GM21381 (cell line): ENCODE data around the gene ESRRB.

ENCODE experiments used
- ATAC-seq: cut with Tn5 transposase; IDR thresholded peaks from one replicate; pipeline ENCODE4 v1.9.1; 2021; ENCODE audit warnings: mild to moderate bottlenecking, moderate library complexity; ENCODE audit not compliant: unreplicated experiment

The ESRRB gene

GRCh38 chr14:76405627-76406026 is 29.7 kb downstream of the ESRRB start:
- ATAC-seq, result no peak

DNA sequence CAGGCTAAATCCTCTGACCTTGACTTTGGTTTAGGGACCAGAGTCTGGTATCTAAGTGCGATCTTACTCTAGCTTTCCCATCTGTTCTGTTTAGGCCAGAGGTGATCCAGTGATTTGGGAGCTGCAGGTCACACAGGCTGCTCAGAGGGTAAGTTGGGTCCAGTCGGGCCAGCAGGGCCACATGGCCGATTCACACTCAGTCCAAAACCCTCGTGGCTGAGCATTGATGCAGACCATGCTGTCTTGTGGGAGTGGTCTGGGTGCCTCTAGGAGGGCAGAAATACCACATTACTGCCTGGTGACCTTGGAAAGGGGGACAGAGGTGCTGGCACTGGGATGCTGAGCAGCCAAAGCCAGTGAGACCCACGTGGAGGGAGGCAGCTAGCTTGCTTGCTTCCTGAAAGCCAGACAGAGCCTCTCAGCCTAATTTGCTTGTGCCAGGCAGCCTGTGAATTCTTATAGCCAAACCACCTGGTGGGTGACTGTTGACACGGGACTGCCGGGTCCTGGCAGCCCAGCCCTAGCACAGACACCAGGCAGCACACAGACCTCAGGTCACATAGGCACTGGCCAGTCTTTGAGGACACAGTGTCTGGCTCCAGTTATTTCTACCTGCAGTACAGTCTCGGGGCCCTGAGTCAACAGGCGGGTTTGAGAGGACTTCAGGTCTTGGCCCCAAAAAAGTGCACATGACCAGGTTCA is 31.7 kb downstream of the ESRRB start:
- ATAC-seq, result no peak

GRCh38 chr14:76408877-76409276 is 32.9 kb downstream of the ESRRB start:
- no peak for ATAC-seq

DNA sequence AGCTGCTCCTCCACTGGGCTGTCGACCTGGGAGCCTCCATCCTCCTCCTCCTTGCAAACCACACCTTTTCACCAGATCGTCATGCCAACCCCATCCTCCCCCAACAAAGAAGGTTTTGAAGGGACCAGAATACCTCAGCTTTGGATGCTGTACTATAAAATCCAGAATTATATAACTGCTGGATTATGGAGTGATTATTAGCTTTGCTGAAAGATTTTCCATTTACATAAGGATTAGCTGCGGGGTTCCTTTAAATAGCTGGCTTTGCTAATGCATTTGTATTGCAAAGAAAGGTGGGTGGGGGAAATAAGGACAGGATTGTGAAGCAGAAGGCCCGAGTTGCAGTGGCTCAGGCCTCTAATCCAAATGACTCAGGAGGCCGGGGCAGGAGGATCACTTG is 36.6 kb downstream of the ESRRB start:
- no peak for ATAC-seq

DNA sequence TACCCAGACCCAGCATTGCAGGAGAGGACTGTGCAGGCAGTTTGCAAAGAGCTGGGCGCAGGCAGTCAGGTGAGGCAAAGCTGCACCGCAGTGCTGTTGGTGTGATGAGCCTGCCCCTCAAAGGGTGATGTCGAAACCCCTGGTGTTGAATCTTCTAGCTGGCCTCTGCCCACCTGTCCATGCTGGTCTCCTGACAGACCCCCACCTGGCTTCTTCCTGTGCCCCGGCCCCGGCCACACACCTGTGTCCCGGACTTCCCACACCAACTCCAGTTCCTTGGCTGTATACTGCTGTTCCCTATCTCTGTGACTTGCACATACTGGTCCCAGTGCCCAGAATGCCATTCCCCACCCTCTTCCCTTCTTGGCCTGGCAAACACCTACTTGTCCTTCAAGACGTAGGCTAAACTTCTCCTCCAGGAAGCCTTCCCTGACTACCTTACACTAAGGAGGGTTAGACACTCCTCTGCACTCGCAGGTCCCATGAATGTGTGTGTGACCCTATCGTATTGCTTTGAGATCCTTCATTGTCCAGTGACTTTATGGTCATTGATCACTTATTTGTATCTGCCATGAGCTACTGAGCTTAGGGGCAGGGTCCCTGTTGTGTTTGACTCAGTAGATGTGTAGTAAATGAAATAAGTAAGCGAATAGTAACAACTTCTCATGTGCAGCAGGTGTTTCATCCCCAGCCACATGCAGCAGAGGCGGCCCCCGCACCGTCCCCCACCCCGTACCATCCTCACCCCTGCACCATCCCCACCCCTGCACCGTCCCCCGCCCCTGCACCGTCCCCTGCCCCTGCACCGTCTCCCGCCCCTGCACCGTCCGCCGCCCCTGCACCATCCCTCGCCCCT is 37.4 kb downstream of the ESRRB start:
- no peak for ATAC-seq

DNA sequence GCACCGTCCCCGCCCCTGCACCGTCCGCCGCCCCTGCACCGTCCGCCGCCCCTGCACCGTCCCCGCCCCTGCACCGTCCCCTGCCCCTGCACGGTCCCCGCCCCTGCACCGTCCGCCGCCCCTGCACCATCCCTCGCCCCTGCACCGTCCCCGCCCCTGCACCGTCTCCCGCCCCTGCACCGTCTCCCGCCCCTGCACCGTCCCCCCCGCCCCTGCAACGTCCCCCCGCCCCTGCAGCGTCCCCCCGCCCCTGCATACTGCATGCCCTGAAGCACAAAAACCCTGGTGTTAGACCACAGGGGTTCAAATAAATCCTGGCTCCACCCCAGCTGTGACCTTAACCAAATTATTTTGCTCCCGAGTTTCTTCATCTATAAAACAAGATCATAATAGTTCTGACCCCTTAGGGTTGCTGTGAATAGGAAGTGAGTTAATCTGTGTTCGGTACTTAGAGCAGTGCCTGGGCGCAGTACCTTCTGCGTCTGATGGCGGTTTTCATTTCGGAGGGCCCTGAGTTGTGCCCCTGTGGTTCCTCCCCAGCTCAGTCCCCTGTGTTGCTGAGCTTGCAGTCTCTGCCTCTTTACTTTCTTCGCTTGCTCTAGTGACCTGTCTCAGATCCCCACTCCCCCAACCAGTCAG is 38.1 kb downstream of the ESRRB start:
- ATAC-seq, result no peak

GRCh38 chr14:76419399-76419798 is 43.5 kb downstream of the ESRRB start:
- ATAC-seq, result no peak

DNA sequence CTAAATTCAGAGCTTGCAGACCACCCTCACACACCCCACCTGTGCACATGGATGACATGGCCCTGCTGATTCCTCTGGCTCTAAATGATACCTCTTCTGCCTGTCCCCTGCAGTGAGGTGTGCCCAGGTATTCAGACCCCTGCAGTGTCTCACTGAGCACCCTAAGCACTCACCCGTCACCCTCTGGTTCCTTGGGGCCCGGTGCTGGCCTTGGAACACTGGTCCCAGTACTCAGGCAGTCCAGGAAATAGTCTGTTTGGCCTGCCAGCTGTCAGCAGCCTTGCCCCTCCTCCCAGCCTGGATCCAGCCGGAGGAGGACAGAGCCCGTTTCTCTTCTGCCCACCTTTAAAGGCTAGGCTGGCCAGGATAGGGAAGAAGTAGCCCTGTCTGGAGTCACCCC is 44.9 kb downstream of the ESRRB start:
- ATAC-seq, result no peak

DNA sequence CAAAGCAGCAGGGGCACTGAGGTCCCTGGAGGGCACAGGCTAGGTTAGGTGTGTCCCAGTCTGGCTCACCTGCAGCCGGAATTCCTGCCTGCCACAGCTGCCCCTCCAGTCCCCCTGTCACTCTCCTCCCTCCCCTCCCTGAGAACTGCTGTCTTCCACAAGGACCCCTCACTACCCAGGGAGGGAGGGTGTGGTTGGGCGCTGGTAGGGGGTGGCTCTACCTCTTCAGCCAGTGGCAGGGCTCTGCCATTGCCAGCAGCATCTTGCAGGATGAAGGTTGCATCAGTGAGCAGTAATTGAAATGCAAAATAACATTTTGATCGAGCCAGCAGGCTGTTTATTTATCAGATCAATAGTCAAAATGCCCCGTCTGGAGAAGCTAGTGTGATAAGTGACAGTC is 45.7 kb downstream of the ESRRB start:
- ATAC-seq, result no peak

DNA sequence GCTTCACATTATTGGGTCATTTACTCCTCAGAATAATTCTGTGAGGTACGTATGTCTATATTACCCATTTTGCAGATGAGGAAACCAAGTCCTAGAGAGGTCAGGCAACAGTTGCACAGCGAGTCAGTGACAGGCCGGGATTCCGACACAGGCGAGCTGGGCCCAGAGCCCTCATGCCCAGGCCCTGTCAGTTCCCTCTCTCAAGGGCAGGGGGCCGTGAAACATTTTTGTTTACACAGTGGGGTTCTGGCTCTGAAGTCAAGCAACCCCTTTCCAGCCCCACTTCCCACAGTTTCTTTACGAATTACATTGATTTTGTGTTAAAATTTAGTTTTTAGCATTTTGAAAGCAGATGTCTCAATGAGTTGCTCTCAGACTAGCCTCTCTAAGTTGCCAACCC is 46.7 kb downstream of the ESRRB start:
- ATAC-seq, result no peak

GRCh38 chr14:76423534-76423933 is 47.6 kb downstream of the ESRRB start:
- ATAC-seq, result no peak

GRCh38 chr14:76424359-76424758 is 48.4 kb downstream of the ESRRB start:
- ATAC-seq, result no peak

- no peak for ATAC-seq
Measured at GRCh38 chr14:76426161-76426696, 50.3 kb downstream of the ESRRB start.

- no peak for ATAC-seq
Measured at GRCh38 chr14:76428611-76429010, 52.7 kb downstream of the ESRRB start.

GRCh38 chr14:76430017-76430416 is 54.1 kb downstream of the ESRRB start:
- no peak for ATAC-seq

DNA sequence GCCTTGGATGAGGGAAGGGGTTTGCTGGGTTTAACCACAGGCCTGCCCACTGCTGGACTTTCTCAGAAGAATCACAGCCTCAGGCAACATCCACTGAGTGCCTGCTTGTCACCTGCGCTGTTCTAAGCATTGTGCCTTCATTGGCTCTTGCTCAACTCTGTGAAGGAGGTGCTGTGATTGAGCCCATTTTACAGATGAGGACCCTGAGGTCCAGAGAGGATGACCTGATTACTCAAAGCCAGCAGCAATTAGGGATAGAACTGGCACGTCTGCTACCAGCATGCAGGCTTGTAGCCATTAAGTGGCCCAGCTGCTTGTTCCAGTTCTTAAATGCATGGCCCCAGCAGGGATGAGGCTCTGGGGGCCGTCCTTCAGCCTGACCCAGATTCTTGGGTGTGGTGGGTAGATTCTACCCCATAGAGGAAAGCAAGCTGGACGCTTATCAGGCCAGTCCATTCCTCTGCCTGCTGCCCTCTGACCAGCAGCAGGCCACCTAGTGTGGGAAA is 54.6 kb downstream of the ESRRB start:
- ATAC-seq, result no peak

DNA sequence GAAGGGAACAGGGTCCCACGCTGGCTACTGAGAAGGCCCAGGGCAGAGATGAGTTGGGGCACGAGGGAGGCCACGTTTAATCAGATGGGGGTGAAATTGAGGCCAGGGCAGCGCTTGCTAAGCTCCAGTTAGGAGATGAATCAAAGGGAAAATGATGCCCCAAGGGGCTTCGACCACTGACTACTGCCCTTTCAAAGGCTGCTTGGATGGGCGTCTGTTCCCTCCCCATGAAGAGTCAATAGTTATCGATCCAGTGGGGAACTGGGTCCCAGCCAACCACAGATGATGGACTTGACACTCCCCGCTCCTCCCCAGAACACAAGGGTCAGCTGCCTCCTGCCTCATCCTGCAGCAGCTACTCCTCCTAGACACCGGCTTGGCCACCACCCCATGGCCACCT is 55.6 kb downstream of the ESRRB start:
- ATAC-seq, result no peak

- no peak for ATAC-seq
Measured at GRCh38 chr14:76432827-76433752, 57.2 kb downstream of the ESRRB start.

DNA sequence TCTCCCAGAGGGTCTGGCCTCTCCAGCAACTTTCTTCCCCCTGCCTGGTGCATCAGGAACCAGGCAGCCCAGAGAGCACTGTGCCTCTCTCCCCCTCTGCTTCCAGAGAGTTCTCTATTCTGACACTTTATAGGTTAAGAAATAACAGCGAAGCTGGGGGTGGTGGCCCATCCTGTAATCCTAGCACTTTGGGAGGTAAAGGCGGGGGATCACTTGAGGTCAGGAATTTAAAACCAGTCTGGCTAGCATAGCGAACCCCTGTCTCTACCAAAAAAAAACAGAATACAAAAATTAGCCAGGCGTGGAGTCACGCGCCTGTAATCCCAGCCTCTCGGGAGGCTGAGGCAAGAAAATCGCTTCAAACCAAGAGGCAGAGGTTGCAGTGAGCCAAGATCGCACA is 58.3 kb downstream of the ESRRB start:
- ATAC-seq, result no peak

DNA sequence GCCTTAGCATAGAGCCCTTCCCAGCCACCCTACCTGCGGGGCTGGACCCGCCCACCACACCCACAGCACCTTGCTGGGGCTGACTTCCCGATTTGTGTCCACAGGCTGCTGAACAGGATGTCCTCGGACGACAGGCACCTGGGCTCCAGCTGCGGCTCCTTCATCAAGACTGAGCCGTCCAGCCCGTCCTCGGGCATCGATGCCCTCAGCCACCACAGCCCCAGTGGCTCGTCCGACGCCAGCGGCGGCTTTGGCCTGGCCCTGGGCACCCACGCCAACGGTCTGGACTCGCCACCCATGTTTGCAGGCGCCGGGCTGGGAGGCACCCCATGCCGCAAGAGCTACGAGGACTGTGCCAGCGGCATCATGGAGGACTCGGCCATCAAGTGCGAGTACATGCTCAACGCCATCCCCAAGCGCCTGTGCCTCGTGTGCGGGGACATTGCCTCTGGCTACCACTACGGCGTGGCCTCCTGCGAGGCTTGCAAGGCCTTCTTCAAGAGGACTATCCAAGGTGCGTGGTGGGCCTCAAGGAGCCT is 63.4 kb downstream of the ESRRB start:
- no peak for ATAC-seq
